OCI-LY7 (cell line): Measurements from ENCODE around the gene SH3RF1.

Experiments used
- EZH2phosphoT487 ChIP-seq: fragments of 200-600 bp; sonication (generic); IDR thresholded peaks from 2 replicates; pipeline ENCODE4 v1.6.1; 2018; ENCODE audit warnings: low read depth, borderline replicate concordance, mild to moderate bottlenecking, mixed run types, antibody characterized with exemption, low read length, moderate library complexity, mixed read lengths
- TF ChIP-seq, protein P1 (sequence below): fragments of 200-600 bp; sonication (generic); conservative IDR thresholded peaks from 2 replicates; pipeline ENCODE4 v1.5.1; 2014; ENCODE audit warnings: mild to moderate bottlenecking, antibody characterized with exemption, low read length, moderate library complexity, mixed read lengths

DNA sequence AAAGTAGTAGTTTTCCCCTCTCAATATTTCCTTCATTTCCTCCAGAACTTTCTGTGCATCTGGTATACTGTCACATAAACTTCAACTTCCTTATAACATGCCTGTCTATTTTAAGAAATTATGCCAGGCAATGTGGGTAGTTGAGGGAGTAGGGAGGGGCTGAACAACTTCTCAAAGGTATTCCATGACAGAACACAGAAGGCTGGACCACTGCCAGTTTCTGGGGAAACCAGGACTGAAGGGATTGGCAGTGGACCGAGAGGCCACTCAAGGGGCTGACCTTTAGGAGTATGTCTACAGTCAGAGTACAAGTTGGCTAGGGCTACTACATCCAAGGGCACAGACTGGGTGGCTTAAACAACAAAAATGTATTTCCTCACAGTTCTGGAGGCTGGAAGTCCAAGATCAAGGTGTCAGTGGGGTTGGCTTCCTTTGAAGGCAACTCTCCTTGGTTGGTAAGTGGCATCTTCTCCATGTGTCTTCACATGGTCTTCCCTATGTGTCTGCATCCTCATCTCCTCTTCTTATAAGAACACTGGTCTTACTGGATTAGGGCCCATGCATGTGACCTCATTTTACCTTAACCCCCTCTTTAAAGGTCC lies 6.9 kb downstream of the SH3RF1 start:
- TF ChIP-seq, protein P1, sequence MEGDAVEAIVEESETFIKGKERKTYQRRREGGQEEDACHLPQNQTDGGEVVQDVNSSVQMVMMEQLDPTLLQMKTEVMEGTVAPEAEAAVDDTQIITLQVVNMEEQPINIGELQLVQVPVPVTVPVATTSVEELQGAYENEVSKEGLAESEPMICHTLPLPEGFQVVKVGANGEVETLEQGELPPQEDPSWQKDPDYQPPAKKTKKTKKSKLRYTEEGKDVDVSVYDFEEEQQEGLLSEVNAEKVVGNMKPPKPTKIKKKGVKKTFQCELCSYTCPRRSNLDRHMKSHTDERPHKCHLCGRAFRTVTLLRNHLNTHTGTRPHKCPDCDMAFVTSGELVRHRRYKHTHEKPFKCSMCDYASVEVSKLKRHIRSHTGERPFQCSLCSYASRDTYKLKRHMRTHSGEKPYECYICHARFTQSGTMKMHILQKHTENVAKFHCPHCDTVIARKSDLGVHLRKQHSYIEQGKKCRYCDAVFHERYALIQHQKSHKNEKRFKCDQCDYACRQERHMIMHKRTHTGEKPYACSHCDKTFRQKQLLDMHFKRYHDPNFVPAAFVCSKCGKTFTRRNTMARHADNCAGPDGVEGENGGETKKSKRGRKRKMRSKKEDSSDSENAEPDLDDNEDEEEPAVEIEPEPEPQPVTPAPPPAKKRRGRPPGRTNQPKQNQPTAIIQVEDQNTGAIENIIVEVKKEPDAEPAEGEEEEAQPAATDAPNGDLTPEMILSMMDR = no peak
- no peak for TF ChIP-seq EZH2phosphoT487
